GM19351 (cell line): Measurements from ENCODE around the gene DGKI.
"Not testable (repeated sequence)": the region's sequence is repeated elsewhere in the genome, so short reads cannot be mapped to it uniquely, and the experiment has no call there.

Source experiments
- ATAC-seq: cut with Tn5 transposase; IDR thresholded peaks from one replicate; pipeline ENCODE4 v1.9.1; 2021; ENCODE audit warnings: mild to moderate bottlenecking, moderate library complexity; ENCODE audit not compliant: unreplicated experiment

The DGKI gene

DNA sequence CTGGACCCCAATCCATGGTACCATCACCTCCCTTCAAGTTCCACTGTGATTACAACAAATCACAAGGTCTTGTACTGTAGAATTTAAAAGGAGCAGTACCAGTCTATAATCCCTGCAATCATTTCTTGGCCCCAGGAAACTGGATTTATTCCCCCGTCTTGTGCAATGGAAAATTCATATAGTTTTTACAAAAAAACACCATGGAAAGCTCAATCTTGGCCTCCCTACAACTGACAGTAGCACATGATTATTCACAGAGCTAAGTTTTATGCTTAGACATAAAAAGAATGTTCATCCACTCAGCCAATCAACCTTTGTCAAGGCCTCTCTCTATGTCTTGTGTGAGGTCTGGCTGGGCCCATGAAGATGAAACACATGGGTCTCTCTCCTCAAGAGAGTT, 10.2 kb downstream of the DGKI start:
- no peak for ATAC-seq

DNA sequence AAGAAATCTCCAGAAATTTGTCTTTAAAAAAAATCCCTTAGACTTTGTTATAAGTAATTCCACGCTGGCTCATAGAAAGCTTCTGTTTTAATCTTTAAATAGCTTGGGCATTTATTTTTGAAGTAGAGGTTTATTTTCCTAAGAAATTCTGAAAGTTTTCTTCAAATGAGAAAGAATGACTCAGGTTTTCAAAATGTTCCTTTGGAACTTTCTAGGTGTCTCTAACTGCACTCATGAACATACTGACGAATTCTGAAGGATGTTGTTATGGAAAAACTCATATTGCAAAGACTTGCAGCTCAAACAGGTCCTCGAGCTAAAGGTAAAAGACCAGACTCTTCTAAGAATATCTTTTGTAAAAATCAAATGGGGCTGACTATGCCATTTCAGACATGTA, 10.7 kb downstream of the DGKI start:
- no peak for ATAC-seq

DNA sequence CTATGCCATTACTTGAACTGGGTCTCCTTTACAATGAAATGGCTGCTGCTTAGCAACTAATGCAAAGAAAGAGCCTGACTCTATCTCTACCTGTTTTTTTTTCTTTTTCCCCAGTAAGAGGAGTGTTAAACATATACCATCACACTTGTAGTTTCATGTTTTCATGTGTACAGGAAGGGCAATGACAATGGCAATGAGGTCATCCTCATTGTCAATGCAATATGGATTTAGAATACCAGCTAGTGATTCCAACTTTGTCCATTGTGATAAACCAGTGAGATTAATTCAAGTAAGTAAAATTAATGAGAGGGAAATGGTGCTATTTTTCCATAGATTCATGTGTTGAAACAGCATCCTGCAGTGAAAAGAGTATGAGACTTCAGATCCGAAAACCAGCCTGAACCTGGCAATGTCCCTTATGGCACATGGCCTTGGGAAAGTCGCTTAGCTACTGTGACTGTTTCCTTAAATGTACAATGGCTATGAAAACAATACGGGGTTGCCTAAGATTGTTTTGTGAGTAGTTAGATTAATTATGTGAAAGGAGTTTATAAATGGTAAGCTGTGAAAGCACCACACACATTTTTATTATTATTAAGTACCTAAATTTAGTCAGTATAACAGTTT, 11.2 kb downstream of the DGKI start:
- ATAC-seq: no peak

DNA sequence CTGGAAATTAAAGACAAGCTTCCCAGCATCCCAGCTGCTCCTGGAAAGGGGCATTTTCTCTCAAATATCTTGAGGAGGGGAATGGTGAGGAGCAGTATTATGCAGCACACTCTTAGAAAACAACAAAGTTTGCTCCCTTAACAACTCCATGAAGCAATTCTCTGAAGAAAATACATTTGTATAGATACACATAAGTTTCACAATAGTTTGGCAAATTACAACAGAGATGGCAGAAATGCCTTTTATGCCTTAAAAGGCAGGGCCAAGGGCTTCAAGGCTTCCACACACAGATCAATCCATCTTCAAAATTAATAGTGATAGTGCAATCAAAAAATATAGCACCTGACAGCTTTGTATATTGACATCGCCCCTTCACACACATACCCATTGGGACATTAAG, 12.2 kb downstream of the DGKI start:
- no peak for ATAC-seq

DNA sequence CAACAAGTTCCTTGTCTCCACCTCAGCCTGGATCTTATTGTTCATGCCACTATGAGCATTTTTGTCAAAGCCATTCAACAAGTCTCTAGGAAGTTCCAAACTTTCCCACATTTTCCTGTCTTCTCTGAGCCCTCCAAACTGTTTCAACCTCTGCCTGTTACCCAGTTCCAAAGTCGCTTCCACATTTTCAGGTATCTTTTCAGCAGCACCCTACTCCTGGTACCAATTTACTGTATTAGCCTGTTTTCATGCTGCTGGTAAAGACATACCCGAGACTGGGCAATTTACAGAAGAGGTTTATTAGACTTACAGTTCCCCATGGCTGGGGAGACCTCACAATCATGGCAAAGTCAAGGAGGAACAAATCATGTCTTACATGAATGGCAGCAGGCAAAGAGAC, 13.8 kb downstream of the DGKI start:
- not testable (repeated sequence) for ATAC-seq

DNA sequence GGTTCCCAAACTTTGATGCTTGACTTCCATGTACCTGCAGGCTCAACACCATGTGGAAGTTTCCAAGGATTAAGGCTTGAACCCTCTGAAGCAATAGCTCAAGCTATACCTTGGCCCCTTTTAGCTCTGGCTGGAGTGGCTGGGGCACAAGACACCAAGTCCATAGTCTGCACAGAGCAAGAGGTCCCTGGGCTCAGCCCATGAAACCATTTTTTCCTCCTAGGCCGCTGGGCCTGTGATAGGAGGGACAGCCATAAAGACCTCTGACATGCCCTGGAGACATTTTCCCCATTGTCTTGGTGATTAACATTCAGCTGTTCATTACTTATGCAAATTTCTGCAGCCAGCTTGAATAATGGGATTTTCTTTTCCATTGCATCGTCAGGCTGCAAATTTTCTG, 14.4 kb downstream of the DGKI start:
- ATAC-seq: no peak

DNA sequence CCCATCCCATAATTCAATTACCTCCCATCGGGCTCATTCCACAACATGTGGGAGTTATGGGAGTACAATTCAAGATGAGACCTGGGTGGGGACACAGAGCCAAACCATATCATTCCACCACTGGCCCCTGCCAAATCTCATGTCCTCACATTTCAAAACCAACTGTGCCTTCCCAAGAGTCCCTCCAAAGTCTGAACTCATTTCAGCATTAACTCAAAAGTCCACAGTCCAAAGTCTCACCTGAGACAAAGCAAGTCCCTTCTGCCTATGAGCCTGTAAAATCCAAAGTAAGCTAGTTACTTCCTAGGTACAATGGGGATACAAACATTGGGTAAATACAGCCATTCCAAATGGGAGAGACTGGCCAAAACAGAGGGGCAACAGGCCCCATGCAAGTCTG, 15.2 kb downstream of the DGKI start:
- not testable (repeated sequence) for ATAC-seq

DNA sequence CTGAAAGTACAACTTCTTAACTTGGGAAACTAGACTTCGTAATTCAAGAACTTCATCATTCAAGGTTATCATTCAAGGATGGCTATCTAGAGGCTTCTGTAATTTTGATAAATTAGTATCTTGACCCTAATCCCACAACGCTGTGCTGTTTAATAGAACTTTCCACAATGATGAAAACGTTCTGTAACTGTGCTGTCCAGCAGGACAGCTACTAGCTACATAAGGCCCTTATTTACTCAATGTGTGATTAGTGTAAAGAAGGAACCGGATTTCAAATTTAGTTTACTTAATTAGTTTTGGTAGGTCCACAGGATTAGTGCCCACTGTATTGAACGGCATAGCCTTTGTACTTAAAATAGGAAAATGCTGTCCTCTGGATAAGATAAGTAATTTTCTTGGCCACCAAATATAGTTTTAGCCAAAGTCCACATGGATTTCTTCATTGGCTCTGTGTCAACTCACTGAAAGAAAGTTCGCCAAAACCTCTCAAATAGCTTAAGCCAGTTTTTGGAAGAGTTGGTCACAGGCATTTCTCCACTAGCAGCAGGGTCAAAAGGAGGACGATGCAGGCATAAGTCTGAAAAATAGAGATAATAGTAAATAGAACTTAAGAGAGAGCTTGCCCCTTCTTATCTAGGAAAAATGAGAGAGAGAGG, 17.3 kb downstream of the DGKI start:
- no peak for ATAC-seq

DNA sequence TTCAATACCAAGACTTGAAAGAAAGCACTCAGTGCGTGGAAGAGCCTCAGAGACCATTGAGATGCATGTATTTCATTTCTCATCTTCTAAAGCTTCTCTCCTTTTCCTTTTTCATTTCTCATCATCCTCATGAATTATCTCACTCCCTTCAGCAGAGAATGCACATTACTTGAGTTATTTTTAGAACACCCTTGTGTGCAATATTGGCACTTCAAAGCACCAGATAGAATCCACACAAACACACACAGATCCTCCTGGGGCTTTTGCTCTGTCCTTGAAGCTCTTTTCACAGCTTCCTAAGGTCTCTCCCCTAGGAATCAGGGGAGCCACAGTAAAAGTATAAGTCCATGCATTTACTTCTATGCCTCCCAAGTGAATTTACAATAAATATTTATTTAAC, 18.3 kb downstream of the DGKI start:
- no peak for ATAC-seq

DNA sequence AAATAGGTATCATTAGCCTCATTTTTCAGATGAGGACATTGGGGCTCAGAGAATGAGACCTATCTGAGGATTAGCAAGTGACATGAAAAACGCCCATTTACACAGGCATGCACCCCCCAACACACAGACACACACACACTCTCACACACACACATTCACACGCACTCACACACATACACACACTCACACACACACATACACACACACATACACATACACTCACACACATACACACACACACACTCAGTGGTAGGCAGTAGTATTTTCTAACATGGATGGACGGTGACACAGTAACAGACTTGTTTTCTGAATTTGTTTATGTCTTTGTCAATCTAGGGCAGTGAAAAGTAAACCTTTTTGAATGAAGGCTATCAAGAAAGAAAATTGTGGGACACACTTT, 21.3 kb downstream of the DGKI start:
- ATAC-seq: no peak

DNA sequence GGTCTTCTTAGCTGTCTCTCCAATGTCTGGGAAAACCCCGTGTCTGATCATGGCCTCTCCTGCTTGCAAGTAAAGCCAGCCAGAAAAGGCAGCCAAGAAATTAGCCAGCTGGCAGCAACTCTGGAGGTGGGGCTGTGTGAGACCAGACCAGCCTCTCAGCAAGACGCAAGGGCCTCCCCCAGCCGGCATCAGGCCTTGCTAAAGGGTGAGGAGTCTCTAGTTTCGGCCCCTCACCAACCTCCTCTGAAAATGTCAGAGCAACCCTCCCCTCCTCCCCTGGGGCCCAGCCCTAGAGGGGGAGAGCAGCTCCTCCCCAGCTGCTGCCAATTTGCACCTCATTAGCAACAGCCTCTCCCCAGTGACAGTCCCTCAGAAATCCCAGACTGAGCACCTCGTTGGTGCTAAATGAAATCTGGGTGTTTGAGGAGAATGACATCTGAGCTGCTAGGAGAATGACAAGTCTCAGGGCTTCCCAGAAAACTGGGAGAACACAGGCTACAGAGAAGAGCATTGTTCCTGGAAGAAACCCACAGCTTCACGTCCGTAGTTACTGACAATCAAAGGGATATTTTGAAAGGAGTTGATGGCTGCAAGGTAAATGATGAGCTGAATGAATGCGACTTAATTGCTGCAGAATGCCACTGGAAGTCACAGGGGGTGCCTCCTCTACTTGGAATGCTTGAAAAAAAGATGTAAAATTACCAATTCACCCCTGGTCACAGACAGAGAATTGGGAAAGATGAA, 25.9 kb downstream of the DGKI start:
- ATAC-seq: no peak

DNA sequence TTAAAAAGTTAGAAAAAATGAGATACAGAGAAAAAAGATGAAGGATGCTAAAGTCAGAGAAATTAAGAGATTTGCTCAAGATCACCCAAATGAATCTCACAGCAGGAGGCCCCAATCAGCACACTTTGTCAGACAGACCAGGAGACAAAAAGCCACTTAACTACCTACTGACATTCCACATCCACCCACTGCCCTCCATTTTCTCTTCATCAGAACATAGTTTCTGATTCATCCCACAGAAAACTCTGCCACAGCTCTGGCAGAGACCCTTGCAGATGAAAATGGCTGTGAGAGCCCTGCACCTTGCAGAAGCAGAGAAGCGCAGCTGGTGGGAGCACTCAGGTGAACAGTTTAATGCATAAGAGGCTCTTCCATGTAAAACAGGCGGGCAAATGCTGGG, 26.6 kb downstream of the DGKI start:
- ATAC-seq: no peak

DNA sequence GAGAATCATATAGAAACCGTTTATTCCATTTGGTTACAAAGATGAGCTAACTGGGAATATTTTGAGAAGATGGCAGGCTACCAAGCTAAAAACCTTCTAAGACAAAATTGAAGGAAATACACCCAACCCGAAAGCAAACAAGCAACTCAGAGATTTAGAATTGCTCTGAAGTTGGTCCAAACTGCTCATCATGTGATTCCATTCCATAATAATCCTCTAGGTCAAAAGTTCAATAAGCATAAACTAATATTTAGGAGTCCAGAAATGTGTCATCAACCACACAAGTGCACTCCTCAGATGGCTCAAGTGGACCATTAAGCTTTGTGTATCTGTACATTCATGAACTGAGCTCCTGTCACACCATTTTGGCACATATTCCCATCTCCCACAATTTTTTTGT, 28.7 kb downstream of the DGKI start:
- no peak for ATAC-seq

DNA sequence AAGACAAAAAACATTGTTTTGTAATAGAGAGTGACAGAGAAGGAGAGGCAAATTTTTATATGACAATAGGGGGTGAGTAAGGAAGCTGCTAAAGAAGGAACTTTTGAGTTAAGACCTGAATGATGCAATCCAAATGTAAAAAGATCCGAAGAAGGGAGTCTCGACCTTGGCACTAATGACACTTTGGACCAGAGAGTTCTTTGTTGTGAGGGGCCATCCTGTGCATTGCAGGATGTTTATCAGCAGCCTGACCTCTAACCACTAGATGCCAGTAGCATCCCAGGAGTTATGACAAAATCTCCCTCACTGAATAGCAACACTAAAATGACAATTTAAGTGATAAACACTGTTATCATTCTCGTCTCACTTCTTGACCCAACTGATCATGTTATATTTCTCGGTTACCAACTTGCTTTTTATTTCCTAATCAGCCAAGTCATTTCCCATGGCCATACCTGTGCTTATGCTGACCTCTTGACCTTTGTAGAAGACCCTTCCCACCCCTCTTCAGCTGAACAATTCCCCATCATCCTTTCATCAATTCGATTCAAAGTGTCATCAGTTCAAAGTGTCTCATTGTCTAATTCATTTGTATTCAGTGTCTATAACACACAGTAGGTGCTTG, 30.0 kb downstream of the DGKI start:
- no peak for ATAC-seq

DNA sequence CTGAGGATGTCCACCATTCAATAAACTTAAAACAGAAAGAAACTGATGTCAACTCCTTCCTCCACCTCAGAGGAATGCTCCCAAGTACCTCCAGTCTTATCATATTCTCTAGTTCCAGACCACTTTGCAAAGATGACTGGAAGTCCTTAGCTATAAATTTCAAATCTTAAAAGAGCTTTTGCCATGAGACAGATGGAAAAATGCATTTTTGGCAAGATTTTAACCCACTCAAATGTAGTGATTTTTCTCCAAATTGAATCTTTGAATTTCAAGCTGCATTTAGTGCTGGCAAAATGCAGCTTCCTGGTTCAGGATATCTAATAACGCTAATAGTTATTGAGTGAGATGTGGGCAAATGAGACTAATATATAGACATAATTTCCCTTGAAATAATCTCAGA, 33.2 kb downstream of the DGKI start:
- no peak for ATAC-seq

DNA sequence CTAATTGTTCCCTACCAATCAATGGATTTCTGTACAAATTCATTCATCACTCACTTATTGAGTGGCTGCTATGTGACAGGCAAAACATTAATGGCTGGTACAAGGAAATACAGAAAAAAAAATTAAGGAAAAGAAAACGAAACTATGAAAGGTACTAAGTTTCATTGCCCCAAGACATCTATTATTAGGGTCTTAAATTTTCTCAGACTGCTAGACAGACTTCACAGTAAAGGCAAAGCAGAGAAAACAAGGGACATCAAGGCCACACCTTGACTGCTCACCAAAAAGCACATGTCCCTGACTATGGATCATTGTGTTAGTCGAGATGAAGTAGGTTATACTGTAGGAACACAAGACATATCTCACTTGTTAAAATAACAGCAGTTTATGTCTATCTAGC, 36.5 kb downstream of the DGKI start:
- ATAC-seq: no peak

DNA sequence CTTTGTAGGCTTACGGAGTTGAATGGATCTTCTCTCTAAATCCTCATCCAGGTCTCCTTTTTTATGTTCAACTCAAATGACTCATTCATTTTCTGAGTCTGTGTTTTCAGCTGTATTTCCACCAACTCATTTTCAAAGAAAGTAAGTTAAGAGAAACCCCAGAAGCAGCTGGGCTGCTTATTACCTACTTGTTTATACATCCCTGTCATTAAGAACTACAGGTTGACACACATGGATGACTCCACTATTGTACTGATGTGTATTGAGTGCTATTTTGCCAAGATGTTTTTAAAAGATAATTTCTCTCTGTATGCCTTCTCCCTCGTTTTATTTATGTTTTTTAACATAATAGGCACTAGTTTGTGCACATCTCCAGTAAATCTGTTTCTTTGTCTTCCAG, 41.9 kb downstream of the DGKI start:
- no peak for ATAC-seq

DNA sequence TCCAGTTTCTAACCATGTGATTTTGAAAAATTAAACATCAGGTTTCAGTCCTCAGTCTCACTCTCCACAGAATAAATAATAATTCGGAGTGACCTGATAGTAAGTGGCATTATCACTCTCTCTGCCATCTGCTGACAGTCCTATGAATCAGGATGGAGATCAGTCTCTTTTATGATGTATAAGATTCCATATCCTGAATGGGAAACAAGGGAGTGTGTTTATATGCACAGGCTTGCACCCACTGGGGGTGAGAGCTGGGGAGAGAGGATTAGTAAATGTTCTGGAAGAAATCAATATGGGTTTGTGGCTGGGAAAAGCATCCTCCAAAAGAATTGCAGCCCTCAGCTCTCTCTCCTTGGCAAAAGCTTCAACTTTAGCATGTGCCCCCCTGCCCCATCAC, 45.3 kb downstream of the DGKI start:
- no peak for ATAC-seq

DNA sequence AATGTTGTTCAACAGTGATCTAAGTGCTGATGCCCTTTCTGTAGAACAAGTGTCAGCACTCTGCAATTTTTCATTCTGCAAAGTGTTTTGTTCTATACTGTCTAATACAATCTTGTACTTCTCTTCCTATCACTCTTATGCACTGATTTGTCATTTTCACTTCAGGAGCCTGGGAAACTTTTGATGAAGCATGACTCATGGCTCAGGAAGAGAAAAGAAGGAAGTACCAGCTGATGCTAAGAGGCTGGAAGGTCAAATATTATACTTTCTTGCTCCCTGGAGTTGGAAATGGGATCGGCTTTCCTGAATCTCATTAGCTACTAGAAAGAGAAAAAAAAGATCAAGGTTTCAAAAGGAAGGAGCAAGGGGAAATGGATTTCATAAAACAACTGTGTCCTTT, 45.8 kb downstream of the DGKI start:
- ATAC-seq: no peak

DNA sequence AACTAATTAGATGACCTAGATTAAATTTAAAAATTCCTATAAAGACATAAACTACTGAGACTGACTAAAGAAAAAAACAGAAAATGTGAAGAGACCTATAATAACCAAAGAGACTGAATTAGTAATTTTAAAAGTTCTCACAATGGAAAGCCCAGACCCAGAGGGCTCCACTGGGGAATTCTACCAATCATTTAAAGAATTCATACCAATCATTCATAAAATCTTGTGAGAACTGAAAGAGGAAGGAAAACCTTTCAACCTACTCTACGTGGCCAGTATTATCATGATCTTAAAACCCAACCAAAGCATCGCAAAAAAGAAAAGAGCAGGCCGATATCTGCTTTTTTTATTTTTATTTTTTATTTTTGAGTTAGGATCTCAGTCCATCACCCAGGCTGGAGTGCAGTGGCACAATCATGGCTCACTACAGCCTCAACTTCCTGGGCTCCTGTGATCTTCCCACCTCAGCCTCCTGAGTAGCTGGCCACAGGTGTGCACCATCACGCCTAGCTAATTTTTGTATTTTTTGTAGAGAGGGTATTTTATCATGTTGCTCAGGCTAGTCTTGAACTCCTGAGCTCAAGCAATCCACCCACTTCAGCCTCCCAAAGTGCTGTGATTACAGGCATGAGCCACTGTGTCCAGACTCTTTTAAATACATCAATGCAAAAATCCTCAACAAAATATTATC, 48.6 kb downstream of the DGKI start:
- ATAC-seq: peak; percentile 98

DNA sequence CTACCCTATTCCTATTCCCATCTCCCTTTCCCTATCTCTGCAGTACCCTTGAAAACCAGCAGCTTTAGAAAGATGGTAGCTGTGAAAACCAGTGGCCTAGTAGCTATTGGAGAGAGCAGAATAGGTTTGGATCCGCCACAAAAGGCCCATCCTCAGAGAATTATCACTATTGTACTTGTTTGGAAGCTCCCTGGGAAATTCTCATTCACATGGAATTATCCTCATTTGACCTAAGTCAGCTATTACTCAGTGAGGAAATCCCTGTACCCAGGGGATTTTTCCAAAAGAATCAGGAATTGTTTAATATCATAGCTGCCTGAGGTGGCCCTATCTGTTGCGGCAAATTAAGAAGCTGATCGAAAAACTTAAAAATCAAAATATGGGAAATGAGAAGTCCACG, 51.6 kb downstream of the DGKI start:
- ATAC-seq: no peak
